WI38 (cell line): ENCODE results near the gene FAM120C.

Experiments used
- H3K4me3 ChIP-seq: 2 replicates; pipeline ENCODE4 v1.5.1; 2011; ENCODE audit warnings: low read depth, mild to moderate bottlenecking, control low read depth, low read length
- CTCF ChIP-seq: IDR thresholded peaks from 2 replicates; pipeline ENCODE4 v1.5.1; 2012; ENCODE audit warnings: low read depth, mild to moderate bottlenecking, control low read depth, low read length

FAM120C gene

GRCh38 chrX:54045563-54046228 lies 137.4 kb downstream of the FAM120C start:
- TF ChIP-seq CTCF, result no peak
- no peak overlapping the region for H3K4me3 ChIP-seq

GRCh38 chrX:54044877-54045338 lies 138.1 kb downstream of the FAM120C start:
- H3K4me3 ChIP-seq, result peak overlapping the region; percentile 71
- TF ChIP-seq CTCF, result no peak

GRCh38 chrX:54044126-54044876 lies 138.8 kb downstream of the FAM120C start, which contains the start of gene PHF8:
PHF8 (minus strand) TSS chrX:54044473; CDS start chrX:54042728, 1,745 bp downstream.
- H3K4me3 ChIP-seq, result peak within 1 kb of the TSS; percentile 71
- TF ChIP-seq CTCF, result no peak

- no peak for TF ChIP-seq CTCF
- H3K4me3 ChIP-seq, result peak overlapping the region; percentile 71
Observed at GRCh38 chrX:54043541-54044125, 139.4 kb downstream of the FAM120C start.

- H3K4me3 ChIP-seq, result peak overlapping the region; percentile 71
- no peak for TF ChIP-seq CTCF
Observed at GRCh38 chrX:54043056-54043455, 140.0 kb downstream of the FAM120C start.

- peak overlapping the region; percentile 71 for H3K4me3 ChIP-seq
- no peak for TF ChIP-seq CTCF
Observed at GRCh38 chrX:54042609-54043021, 140.4 kb downstream of the FAM120C start.

- no peak overlapping the region for H3K4me3 ChIP-seq
- no peak for TF ChIP-seq CTCF
Observed at GRCh38 chrX:54030329-54030728, 152.7 kb downstream of the FAM120C start.
